IMR-90 (cell line): ENCODE results near the gene TIA1. TPM values are rescaled to one million over a fixed set of nuclear protein-coding genes. Genes with fewer than 3 reads are reported as not detected.

Experiments used
- ATAC-seq: fragments of 200-7000 bp; cut with Tn5 transposase; 2 replicates; pipeline ENCODE4 v1.9.1; 2020; ENCODE audit warnings: low read depth, mild to moderate bottlenecking, moderate library complexity
- BruUV-seq: library from RNA; stranded (reverse); fragments of 400-500 nt; replicated peaks from 2 replicates; lab custom pipeline; 2021; lab: Mats Ljungman, UMichigan
- CTCF ChIA-PET: fragments of 300-600 bp; formaldehyde crosslinking; extraction: SDS; loops from one replicate; lab custom pipeline; 2021; ENCODE audit warnings: antibody characterized with exemption; lab: Yijun Ruan, JAX
- POLR2A ChIA-PET: fragments of 300-600 bp; sonication (Branson Sonifier 250); formaldehyde crosslinking; loops from one replicate; lab custom pipeline; 2022; ENCODE audit warnings: antibody characterized with exemption; ENCODE audit not compliant: unreplicated experiment; lab: Charles Lee
- DNase-seq: peaks from one replicate; pipeline ENCODE4 v3.0.0; 2013
- H2AFZ ChIP-seq: replicated peaks from 2 replicates; pipeline ENCODE3; 2013; ENCODE audit warnings: low read length, mild to moderate bottlenecking; ENCODE audit not compliant: poor library complexity
- H2AK5ac ChIP-seq: 2 replicates; pipeline ENCODE4 v1.6.1; 2013; ENCODE audit warnings: low read depth, low read length, inconsistent platforms
- H2AK9ac ChIP-seq: replicated peaks from 2 replicates; pipeline ENCODE3; 2013; ENCODE audit warnings: mild to moderate bottlenecking, low read depth, low read length, moderate library complexity; ENCODE audit not compliant: poor library complexity
- H2BK120ac ChIP-seq: 2 replicates; pipeline ENCODE4 v1.6.1; 2013; ENCODE audit warnings: low read depth, low read length, inconsistent platforms
- H2BK15ac ChIP-seq: 3 replicates; pipeline ENCODE4 v1.6.1; 2013; ENCODE audit warnings: low read depth, low read length, inconsistent platforms
- H2BK20ac ChIP-seq: 2 replicates; pipeline ENCODE4 v1.6.1; 2013; ENCODE audit warnings: low read depth, mild to moderate bottlenecking, inconsistent platforms, low read length, moderate library complexity
- H2BK5ac ChIP-seq: 2 replicates; pipeline ENCODE4 v1.6.1; 2013; ENCODE audit warnings: mild to moderate bottlenecking, low read depth, low read length, inconsistent platforms; ENCODE audit not compliant: poor library complexity, severe bottlenecking
- H3K14ac ChIP-seq: replicated peaks from 2 replicates; pipeline ENCODE4 v1.6.1; 2013; ENCODE audit warnings: low read depth, low read length, inconsistent platforms
- H3K18ac ChIP-seq: 2 replicates; pipeline ENCODE4 v1.6.1; 2013; ENCODE audit warnings: low read depth, low read length, control low read depth
- H3K23ac ChIP-seq: 2 replicates; pipeline ENCODE4 v1.6.1; 2013; ENCODE audit warnings: low read depth, low read length, inconsistent platforms
- H3K27ac ChIP-seq: 2 replicates; pipeline ENCODE4 v1.5.1; 2013; ENCODE audit warnings: mild to moderate bottlenecking, control low read depth, low read length; ENCODE audit not compliant: insufficient read depth
- H3K27me3 ChIP-seq: 2 replicates; pipeline ENCODE4 v1.6.1; 2013; ENCODE audit warnings: low read length; ENCODE audit not compliant: control insufficient read depth, insufficient read depth
- H3K36me3 ChIP-seq: 2 replicates; pipeline ENCODE4 v1.6.1; 2013; ENCODE audit warnings: low read length, mixed read lengths; ENCODE audit not compliant: control insufficient read depth, insufficient read depth
- H3K4ac ChIP-seq: 2 replicates; pipeline ENCODE4 v1.6.1; 2013; ENCODE audit warnings: low read depth, low read length, inconsistent platforms
- H3K4me1 ChIP-seq: 2 replicates; pipeline ENCODE4 v1.6.1; 2013; ENCODE audit warnings: low read length, mixed read lengths; ENCODE audit not compliant: control insufficient read depth, insufficient read depth
- H3K4me2 ChIP-seq: 2 replicates; pipeline ENCODE4 v1.6.1; 2013; ENCODE audit warnings: low read depth, mild to moderate bottlenecking, control low read depth, low read length, moderate library complexity
- H3K4me3 ChIP-seq: 2 replicates; pipeline ENCODE4 v1.5.1; 2013; ENCODE audit warnings: low read depth, mild to moderate bottlenecking, control low read depth, low read length, moderate library complexity; ENCODE audit not compliant: insufficient read depth
- H3K56ac ChIP-seq: 2 replicates; pipeline ENCODE4 v1.6.1; 2013; ENCODE audit warnings: low read length, inconsistent platforms; ENCODE audit not compliant: insufficient read depth; ENCODE audit errors: extremely low read depth
- H3K79me1 ChIP-seq, 2 experiments: 2 replicates each; pipeline ENCODE4 v1.6.1; 2013; ENCODE audit warnings: low read length in 2 of 2, inconsistent platforms in 1 of 2, low read depth in 1 of 2
- H3K9ac ChIP-seq: 2 replicates; pipeline ENCODE4 v1.6.1; 2013; ENCODE audit warnings: low read depth, low read length, control low read depth
- H3K9me1 ChIP-seq: 2 replicates; pipeline ENCODE4 v1.6.1; 2013; ENCODE audit warnings: low read length, inconsistent platforms; ENCODE audit not compliant: insufficient read depth
- H3K9me3 ChIP-seq: 2 replicates; pipeline ENCODE4 v1.6.1; 2013; ENCODE audit warnings: low read length; ENCODE audit not compliant: control insufficient read depth, insufficient read depth
- H4K20me1 ChIP-seq: 2 replicates; pipeline ENCODE4 v1.6.1; 2013; ENCODE audit warnings: low read length, inconsistent platforms; ENCODE audit not compliant: insufficient read depth
- H4K5ac ChIP-seq: 2 replicates; pipeline ENCODE4 v1.6.1; 2013; ENCODE audit warnings: mild to moderate bottlenecking, low read depth, low read length, control low read depth
- H4K8ac ChIP-seq, 2 experiments: 2 replicates each; pipeline ENCODE4 v1.6.1; 2013; ENCODE audit warnings: low read depth in 2 of 2, low read length in 2 of 2, control low read depth in 1 of 2, inconsistent platforms in 1 of 2
- H4K91ac ChIP-seq: 2 replicates; pipeline ENCODE4 v1.6.1; 2013; ENCODE audit warnings: low read depth, low read length, inconsistent platforms; ENCODE audit not compliant: insufficient read depth
- CEBPB ChIP-seq: IDR thresholded peaks from 2 replicates; pipeline ENCODE4 v1.6.1; 2012; ENCODE audit warnings: low read depth, low read length, improper control_type of control experiment
- MAFK ChIP-seq: IDR thresholded peaks from 2 replicates; pipeline ENCODE4 v1.6.1; 2012; ENCODE audit warnings: low read depth, low read length, improper control_type of control experiment
- MAZ ChIP-seq: IDR thresholded peaks from 2 replicates; pipeline ENCODE4 v1.6.1; 2012; ENCODE audit warnings: low read depth, mild to moderate bottlenecking, low read length, improper control_type of control experiment, moderate library complexity, borderline replicate concordance
- MXI1 ChIP-seq: IDR thresholded peaks from 2 replicates; pipeline ENCODE4 v1.6.1; 2012; ENCODE audit warnings: low read depth, mild to moderate bottlenecking, low read length, moderate library complexity, borderline replicate concordance
- NFE2L2 ChIP-seq: fragments of 150-350 bp; IDR thresholded peaks from 2 replicates; pipeline ENCODE4 v1.6.1; 2016; ENCODE audit warnings: low read depth, mild to moderate bottlenecking, low read length
- RAD21 ChIP-seq: IDR thresholded peaks from 2 replicates; pipeline ENCODE4 v1.6.1; 2012; ENCODE audit warnings: low read length, improper control_type of control experiment
- RCOR1 ChIP-seq: IDR thresholded peaks from 2 replicates; pipeline ENCODE4 v1.6.1; 2012; ENCODE audit warnings: mild to moderate bottlenecking, low read length, improper control_type of control experiment; ENCODE audit not compliant: insufficient replicate concordance
- RFX5 ChIP-seq: IDR thresholded peaks from 2 replicates; pipeline ENCODE4 v1.8.0; 2012; ENCODE audit warnings: low read depth, mild to moderate bottlenecking, low read length, moderate library complexity
- SMC3 ChIP-seq: fragments of 150-350 bp; IDR thresholded peaks from 2 replicates; pipeline ENCODE4 v1.6.1; 2016; ENCODE audit warnings: low read depth, mild to moderate bottlenecking, antibody characterized with exemption, low read length, moderate library complexity
- WGBS, 2 experiments: methylation state at CpG; one replicate each; pipeline versions ENCODE4 v1.1.5 to v1.1.7; 2013; ENCODE audit warnings: missing lambda C conversion rate in 2 of 2; ENCODE audit not compliant: insufficient read length in 1 of 2; ENCODE audit errors: extremely low coverage in 2 of 2; 5-methylcytosine and 5-hydroxymethylcytosine counted together
- dilution Hi-C: fragments of 300-500 bp; cut with HindIII; formaldehyde crosslinking; loops from one replicate; pipeline ENCODE4 v1.14.3; 2018; ENCODE audit warnings: low sequenced_read_pairs; ENCODE audit not compliant: unreplicated experiment
- in situ Hi-C: fragments of 300-500 bp; cut with MboI; formaldehyde crosslinking; loops from 3 replicates; pipeline ENCODE4 v1.14.3; 2019; ENCODE audit warnings: low sequenced_read_pairs, inconsistent platforms, mixed read lengths
- intact Hi-C: fragments of 100-400 bp; cut with micrococcal nuclease; formaldehyde crosslinking; loops from 2 replicates; pipeline ENCODE4 v1.10.0; 2022
- polyA plus RNA-seq, 3 experiments: library from polyadenylated mRNA; depleted of rRNA; stranded (reverse); fragments of >200 nt; gene quantifications; 2 replicates each; pipeline ENCODE4 v1.2.3, GENCODE V29; 2012; ENCODE audit warnings: low replicate concordance in 1 of 3
- total RNA-seq: library from RNA; depleted of rRNA; stranded (reverse); fragments of >200 nt; gene quantifications from 2 replicates; pipeline ENCODE4 v1.2.3, GENCODE V29; 2012
- TF ChIP-seq, protein P1 (sequence below): conservative IDR thresholded peaks from 2 replicates; pipeline ENCODE4 v1.5.1; 2012; ENCODE audit warnings: mild to moderate bottlenecking, low read depth, low read length, improper control_type of control experiment
- TF ChIP-seq, protein P2 (sequence below): fragments of 150-350 bp; IDR thresholded peaks from 2 replicates; pipeline ENCODE4 v1.6.1; 2016; ENCODE audit warnings: low read depth, mild to moderate bottlenecking, low read length, moderate library complexity, borderline replicate concordance
- TF ChIP-seq, protein P3 (sequence below): fragments of 150-350 bp; IDR thresholded peaks from 2 replicates; pipeline ENCODE4 v1.6.1; 2017; ENCODE audit warnings: mild to moderate bottlenecking, antibody characterized with exemption, low read length, low read depth

TIA1 gene
- total and polyA plus RNA-seq, 2 of the 4 experiments (the other 2 are of a cell fraction), result 72.7 to 103 TPM

DNA sequence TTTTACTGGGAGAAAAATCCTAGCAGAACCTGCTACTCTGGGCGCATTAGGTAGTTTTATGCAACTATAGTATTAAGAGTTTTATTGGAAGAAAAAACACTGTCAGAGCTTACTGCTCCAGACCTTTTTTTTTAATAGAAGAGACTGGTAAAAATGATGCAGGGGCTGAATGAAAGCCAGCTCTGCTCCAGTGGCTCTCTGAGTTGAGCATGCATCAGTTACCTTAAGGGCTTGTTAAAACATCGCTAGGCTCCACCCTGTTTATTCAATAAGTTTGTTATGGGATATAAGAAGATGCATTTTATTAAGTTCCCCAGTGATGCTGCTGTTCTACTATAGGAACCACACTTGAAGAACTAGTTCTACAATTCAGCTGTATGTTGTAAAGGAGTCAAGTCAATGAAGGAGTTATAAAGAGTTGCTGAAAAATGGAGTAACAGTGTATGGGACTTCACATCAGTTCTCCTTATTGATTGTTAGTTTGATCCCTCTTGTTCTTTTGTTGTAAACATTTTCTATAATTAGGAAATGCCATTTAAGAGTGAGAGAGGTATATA is 31.9 kb upstream of the TIA1 start:
- H4K8ac ChIP-seq, result no peak overlapping the region
- H2AFZ ChIP-seq, result no peak overlapping the region
- H3K9ac ChIP-seq, result no peak overlapping the region
- no peak overlapping the region for H4K5ac ChIP-seq
- H2AK5ac ChIP-seq, result no peak overlapping the region
- no peak overlapping the region for H2BK120ac ChIP-seq
- H3K79me1 ChIP-seq, result peaks cover 18 to 22% of the 10 kb centered on the region in 2 experiments
- H2BK20ac ChIP-seq, result no peak overlapping the region
- H4K91ac ChIP-seq, result no peak overlapping the region
- no peak overlapping the region for H3K4ac ChIP-seq
- no CpG with 5 or more reads among the region's 2 CpGs for WGBS, 2 experiments
- TF ChIP-seq SMC3 (no peak), MXI1 (no peak), RCOR1 (no peak), CEBPB (no peak), RFX5 (no peak), MAZ (no peak), RAD21 (no peak), MAFK (no peak), NFE2L2 (no peak)
- TF ChIP-seq, protein P1, sequence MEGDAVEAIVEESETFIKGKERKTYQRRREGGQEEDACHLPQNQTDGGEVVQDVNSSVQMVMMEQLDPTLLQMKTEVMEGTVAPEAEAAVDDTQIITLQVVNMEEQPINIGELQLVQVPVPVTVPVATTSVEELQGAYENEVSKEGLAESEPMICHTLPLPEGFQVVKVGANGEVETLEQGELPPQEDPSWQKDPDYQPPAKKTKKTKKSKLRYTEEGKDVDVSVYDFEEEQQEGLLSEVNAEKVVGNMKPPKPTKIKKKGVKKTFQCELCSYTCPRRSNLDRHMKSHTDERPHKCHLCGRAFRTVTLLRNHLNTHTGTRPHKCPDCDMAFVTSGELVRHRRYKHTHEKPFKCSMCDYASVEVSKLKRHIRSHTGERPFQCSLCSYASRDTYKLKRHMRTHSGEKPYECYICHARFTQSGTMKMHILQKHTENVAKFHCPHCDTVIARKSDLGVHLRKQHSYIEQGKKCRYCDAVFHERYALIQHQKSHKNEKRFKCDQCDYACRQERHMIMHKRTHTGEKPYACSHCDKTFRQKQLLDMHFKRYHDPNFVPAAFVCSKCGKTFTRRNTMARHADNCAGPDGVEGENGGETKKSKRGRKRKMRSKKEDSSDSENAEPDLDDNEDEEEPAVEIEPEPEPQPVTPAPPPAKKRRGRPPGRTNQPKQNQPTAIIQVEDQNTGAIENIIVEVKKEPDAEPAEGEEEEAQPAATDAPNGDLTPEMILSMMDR, result no peak
- TF ChIP-seq, protein P2, sequence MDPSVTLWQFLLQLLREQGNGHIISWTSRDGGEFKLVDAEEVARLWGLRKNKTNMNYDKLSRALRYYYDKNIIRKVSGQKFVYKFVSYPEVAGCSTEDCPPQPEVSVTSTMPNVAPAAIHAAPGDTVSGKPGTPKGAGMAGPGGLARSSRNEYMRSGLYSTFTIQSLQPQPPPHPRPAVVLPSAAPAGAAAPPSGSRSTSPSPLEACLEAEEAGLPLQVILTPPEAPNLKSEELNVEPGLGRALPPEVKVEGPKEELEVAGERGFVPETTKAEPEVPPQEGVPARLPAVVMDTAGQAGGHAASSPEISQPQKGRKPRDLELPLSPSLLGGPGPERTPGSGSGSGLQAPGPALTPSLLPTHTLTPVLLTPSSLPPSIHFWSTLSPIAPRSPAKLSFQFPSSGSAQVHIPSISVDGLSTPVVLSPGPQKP, result no peak
- TF ChIP-seq, protein P3, sequence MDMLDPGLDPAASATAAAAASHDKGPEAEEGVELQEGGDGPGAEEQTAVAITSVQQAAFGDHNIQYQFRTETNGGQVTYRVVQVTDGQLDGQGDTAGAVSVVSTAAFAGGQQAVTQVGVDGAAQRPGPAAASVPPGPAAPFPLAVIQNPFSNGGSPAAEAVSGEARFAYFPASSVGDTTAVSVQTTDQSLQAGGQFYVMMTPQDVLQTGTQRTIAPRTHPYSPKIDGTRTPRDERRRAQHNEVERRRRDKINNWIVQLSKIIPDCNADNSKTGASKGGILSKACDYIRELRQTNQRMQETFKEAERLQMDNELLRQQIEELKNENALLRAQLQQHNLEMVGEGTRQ, result no peak
- no peak overlapping the region for H3K23ac ChIP-seq
- H3K56ac ChIP-seq, result no peak overlapping the region
- no peaks in the 10 kb centered on the region for H3K9me1 ChIP-seq
- ATAC-seq (no peak), DNase-seq (no peak)
- no peak overlapping the region for H2BK5ac ChIP-seq
- in situ Hi-C loops, result no loop called here
- POLR2A ChIA-PET, result no interaction called here
- no peaks in the 10 kb centered on the region for H3K9me3 ChIP-seq
- peaks cover 35% of the 10 kb centered on the region for H3K36me3 ChIP-seq
- 0 out of 2 replicates have a peak, but pooled peaks cover 4% of the 10 kb centered on the region for H4K20me1 ChIP-seq
- H2AK9ac ChIP-seq, result no peak overlapping the region
- H3K18ac ChIP-seq, result no peak overlapping the region
- no peak overlapping the region for H3K4me3 ChIP-seq
- no peak overlapping the region for H3K4me2 ChIP-seq
- H2BK15ac ChIP-seq, result no peak overlapping the region
- no peak overlapping the region for H3K27ac ChIP-seq
- intact Hi-C loops, result no loop called here
- dilution Hi-C loops, result no loop called here
- CTCF ChIA-PET, result no interaction called here
- no peak overlapping the region for H3K14ac ChIP-seq
- H3K4me1 ChIP-seq, result no peaks in the 10 kb centered on the region
- no peaks in the 10 kb centered on the region for H3K27me3 ChIP-seq
- BruUV-seq, result no TSS peak
